Right lobe of liver (tissue), 6 donors: Measurements from ENCODE around the gene BSND. TPM values are rescaled to one million over a fixed set of nuclear protein-coding genes. Genes with fewer than 3 reads are reported as not detected.

Source experiments
- ATAC-seq, 4 donors: fragments of 200-7000 bp; cut with Tn5 transposase; one replicate each; pipeline ENCODE4 v1.9.1; 2020; ENCODE audit warnings: mild to moderate bottlenecking in 4 of 4, moderate library complexity in 4 of 4
- DNase-seq, 3 donors: peaks; one replicate each; pipeline ENCODE4 v3.0.0-alpha.2; 2020
- H3K27ac ChIP-seq, 3 donors: fragments of 200-600 bp; one replicate each; pipeline ENCODE4 v1.8.0; 2022
- H3K27me3 ChIP-seq, 2 donors: fragments of 200-600 bp; one replicate each; pipeline ENCODE4 v1.8.0; 2022
- H3K36me3 ChIP-seq, 4 donors: fragments of 200-600 bp; sonication (generic) in 1 of 4; one replicate each; pipeline versions ENCODE4 v1.5.1 to v1.8.0; 2017 to 2022; ENCODE audit warnings: control low read depth in 1 of 4
- H3K4me1 ChIP-seq, 4 donors: fragments of 200-600 bp; sonication (generic) in 1 of 4; one replicate each; pipeline versions ENCODE4 v1.5.1 to v1.8.0; 2017 to 2022; ENCODE audit warnings: control low read depth in 1 of 4
- H3K4me3 ChIP-seq, 3 donors: fragments of 200-600 bp; one replicate each; pipeline ENCODE4 v1.8.0; 2022
- H3K9me3 ChIP-seq, 4 donors: fragments of 200-600 bp; sonication (generic) in 1 of 4; one replicate each; pipeline versions ENCODE4 v1.5.1 to v1.8.0; 2017 to 2022; ENCODE audit warnings: control low read depth in 1 of 4
- CTCF ChIP-seq, 4 donors: fragments of 200-600 bp in 3 of 4; fragments of 450-650 bp in 1 of 4; IDR thresholded peaks; one replicate each; pipeline versions ENCODE4 v1.5.1 to v1.8.0; 2016 to 2022; ENCODE audit warnings: antibody characterized with exemption in 4 of 4, mild to moderate bottlenecking in 2 of 4
- POLR2A ChIP-seq: fragments of 450-650 bp; IDR thresholded peaks from one replicate; pipeline ENCODE4 v1.6.1; 2017; ENCODE audit warnings: antibody characterized with exemption, mild to moderate bottlenecking
- WGBS: methylation state at CpG from one replicate; pipeline ENCODE4 v1.1.6; 2018; ENCODE audit warnings: low coverage, low lambda C conversion rate; ENCODE audit not compliant: insufficient coverage; ENCODE audit errors: missing lambda C conversion rate; 5-methylcytosine and 5-hydroxymethylcytosine counted together
- intact Hi-C, 2 donors: fragments of 100-400 bp; cut with DNase I; formaldehyde crosslinking; loops; one replicate each; pipeline versions ENCODE4 v1.11.2 to v1.14.1; 2022
- total RNA-seq, 6 experiments: library from RNA; depleted of rRNA in 2 of 6; stranded (reverse); fragments of >200 nt in 2 of 6; fragmentation: NEBNext Ultra II Directional in 3 of 6; extraction: Animal tissue kit (Norgen Biotek cat#: 25700) in 3 of 6; gene quantifications; one replicate each; pipeline versions ENCODE4 v1.1.0 to v1.2.4, GENCODE V29; 2016 to 2023
- donor health status: DM: no; HTN: yes; CAD: no.
- donor health status: DM: no; HTN: no; CAD: no.
- donor health status: DM: no; HTN: no; CAD: no.
- donor health status: DM: no; HTN: yes; CAD: no.
- donor health status: DM: no; HTN: yes; CAD: no.

The BSND gene
- total RNA-seq, 6 experiments from 2014 or later, result not detected

DNA sequence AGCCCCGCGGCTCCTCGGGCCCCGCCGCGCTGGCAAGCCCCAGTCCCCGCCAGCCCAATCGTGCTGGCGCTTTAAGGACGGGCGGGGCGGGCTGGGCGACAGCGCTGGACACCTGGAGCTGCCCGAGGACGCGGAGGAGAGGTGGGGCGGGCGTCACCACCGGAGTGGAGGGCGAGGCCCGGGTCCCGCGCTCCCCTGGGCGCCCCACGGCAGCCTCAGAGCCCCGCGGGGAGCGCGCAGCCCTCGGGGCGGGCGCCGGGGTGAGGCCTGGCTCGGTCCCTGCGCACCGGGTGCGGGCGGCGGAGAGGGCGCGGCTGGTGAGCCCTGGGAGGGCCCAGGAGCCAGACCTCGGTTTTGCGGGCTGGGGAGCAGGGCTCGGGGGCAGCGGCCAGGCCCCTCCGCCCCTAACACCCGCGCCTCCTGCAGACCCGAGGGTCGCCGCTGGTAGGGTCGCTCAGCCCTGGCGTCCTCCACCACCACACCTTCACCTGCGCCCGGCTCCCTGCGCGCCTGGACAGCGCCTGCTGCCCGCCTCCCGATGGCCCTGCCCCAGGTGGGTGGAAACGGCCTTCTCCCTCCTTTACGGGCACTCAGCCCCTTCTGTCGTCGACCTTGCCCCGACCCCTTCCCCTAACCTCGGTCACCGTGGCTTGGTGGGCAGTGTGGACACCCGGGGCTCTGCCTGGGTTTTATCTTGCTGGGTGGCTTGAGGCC is 18.0 kb upstream of the BSND start, which contains the start of gene TMEM61:
TMEM61 (plus strand) TSS at position 101 of the 714 bp plus-strand sequence; CDS start at position 539, 438 bp downstream.
- intact Hi-C loops, result no loop called here
- WGBS, result 15% methylated on average over 11 of the region's 69 CpGs
- DNase-seq, result peak in 1 of 3 donors; percentile 42

GRCh38 chr1:54981466-54981865 is 17.3 kb upstream of the BSND start:
- H3K36me3 ChIP-seq, result no peaks in the 10 kb centered on the region
- peak in 1 of 3 donors; percentile 12 for DNase-seq
- H3K4me3 ChIP-seq, result no peak overlapping the region
- H3K4me1 ChIP-seq, result peaks cover 0 to 7% (median 0%) of the 10 kb centered on the region in 4 donors
- no peak overlapping the region for H3K27ac ChIP-seq
- ATAC-seq, result no peak
- WGBS, result no CpG with 5 or more reads among the region's 8 CpGs
- intact Hi-C loops, result no loop called here
- H3K27me3 ChIP-seq, result no peaks in the 10 kb centered on the region
- TF ChIP-seq POLR2A (no peak), CTCF (IDR thresholded peaks at IDR 0.05) (no peak)
- no peaks in the 10 kb centered on the region for H3K9me3 ChIP-seq

More for the DNA sequence above, 18.0 kb upstream of the BSND start, which contains the start of gene TMEM61:
- Histone ChIP-seq H3K36me3 (no peaks in the 10 kb centered on the region), H3K27me3 (no peaks in the 10 kb centered on the region), H3K27ac (no peak within 1 kb of the TSS), H3K4me1 (peaks cover 0 to 7% (median 0%) of the 10 kb centered on the region in 4 donors), H3K4me3 (peak within 1 kb of the TSS; percentile 31 to 46 (median 34)), H3K9me3 (no peaks in the 10 kb centered on the region)
- TF ChIP-seq CTCF (IDR thresholded peaks at IDR 0.05) (no peak), POLR2A (no peak)
- peak; percentile 55 to 77 (median 70) for ATAC-seq

DNA sequence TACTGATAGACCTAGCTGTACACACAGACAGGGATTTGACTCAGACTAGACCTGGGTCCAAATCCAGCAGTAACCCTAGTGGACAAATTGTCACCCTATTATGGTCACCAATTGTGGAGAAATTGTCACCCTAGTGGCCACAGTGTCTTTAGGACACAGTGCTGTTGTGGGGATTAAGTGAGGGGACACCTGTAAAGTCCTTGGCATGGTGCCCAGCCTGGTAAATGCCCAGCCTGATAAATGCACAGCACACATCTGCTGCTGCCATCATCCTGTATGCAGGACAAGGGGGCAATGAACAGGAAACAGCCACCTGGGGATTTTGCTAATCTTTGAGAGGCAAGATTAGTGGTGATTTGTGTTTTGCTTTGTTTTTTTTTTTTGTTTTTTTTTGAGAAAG is 16.0 kb upstream of the BSND start:
- no peaks in the 10 kb centered on the region for H3K9me3 ChIP-seq
- intact Hi-C loops, result no loop called here
- no peaks in the 10 kb centered on the region for H3K27me3 ChIP-seq
- no peaks in the 10 kb centered on the region for H3K36me3 ChIP-seq
- peak in 1 of 3 donors; percentile 33 for DNase-seq
- no peak for TF ChIP-seq CTCF (IDR thresholded peaks at IDR 0.05)
- TF ChIP-seq POLR2A, result no peak
- peaks cover 0 to 7% (median 0%) of the 10 kb centered on the region in 4 donors for H3K4me1 ChIP-seq
- no peak for ATAC-seq
- H3K4me3 ChIP-seq, result no peak overlapping the region
- no peak overlapping the region for H3K27ac ChIP-seq

- Histone ChIP-seq H3K36me3 (no peaks in the 10 kb centered on the region), H3K27ac (no peak overlapping the region), H3K9me3 (no peaks in the 10 kb centered on the region), H3K4me1 (peaks cover 0 to 7% (median 0%) of the 10 kb centered on the region in 4 donors), H3K27me3 (no peaks in the 10 kb centered on the region), H3K4me3 (no peak overlapping the region)
- WGBS, result 58% methylated on average over 6 of the region's 7 CpGs
- no peak for ATAC-seq
- DNase-seq, result no peak
- intact Hi-C loops, result no loop called here
- TF ChIP-seq CTCF (IDR thresholded peaks at IDR 0.05), result no peak
- no peak for TF ChIP-seq POLR2A
These were observed 14.4 kb upstream of the BSND start for GRCh38 chr1:54984131-54984842.
